ENCODE measurements around the gene GHRL. TPM values are rescaled to one million over a fixed set of nuclear protein-coding genes. Genes with fewer than 3 reads are reported as not detected.

The GHRL gene
- total and polyA plus RNA-seq, 12 donors, result 0.12 to 1.0 (median 0.81) TPM; not detected in 3

DNA sequence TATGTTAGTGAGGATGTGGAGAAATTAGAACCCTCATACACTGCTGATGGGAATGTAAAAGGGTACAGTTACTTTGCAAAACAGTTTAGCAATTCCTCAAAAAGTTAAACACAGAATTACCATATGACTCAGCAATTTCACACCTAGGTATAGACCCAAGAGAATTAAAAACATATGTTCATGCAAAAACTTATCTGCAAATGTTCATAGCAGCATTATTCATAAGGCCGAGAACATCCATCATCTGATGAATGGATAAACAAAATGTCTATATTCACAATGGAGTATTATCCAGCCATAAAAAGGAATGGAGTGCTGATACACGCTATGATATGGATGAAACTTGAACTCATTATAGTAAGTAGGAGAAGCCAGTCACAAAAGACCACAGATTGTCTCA is 17.8 kb upstream of the GHRL start:
- Histone ChIP-seq H3K27me3 (no peaks in the 10 kb centered on the region), H3K27ac (no peak overlapping the region), H3K9me3 (no peaks in the 10 kb centered on the region), H3K4me1 (peaks cover 0 to 27% (median 6%) of the 10 kb centered on the region in 9 donors), H3K36me3 (peaks cover 0 to 100% (median 40%) of the 10 kb centered on the region in 9 donors), H3K4me3 (no peak overlapping the region)
- DNase-seq, result no peak
- no peak for ATAC-seq
- WGBS, 2 donors, result 91 to 93% methylated on average over 2 of the region's 2 CpGs
- TF ChIP-seq, protein P1, sequence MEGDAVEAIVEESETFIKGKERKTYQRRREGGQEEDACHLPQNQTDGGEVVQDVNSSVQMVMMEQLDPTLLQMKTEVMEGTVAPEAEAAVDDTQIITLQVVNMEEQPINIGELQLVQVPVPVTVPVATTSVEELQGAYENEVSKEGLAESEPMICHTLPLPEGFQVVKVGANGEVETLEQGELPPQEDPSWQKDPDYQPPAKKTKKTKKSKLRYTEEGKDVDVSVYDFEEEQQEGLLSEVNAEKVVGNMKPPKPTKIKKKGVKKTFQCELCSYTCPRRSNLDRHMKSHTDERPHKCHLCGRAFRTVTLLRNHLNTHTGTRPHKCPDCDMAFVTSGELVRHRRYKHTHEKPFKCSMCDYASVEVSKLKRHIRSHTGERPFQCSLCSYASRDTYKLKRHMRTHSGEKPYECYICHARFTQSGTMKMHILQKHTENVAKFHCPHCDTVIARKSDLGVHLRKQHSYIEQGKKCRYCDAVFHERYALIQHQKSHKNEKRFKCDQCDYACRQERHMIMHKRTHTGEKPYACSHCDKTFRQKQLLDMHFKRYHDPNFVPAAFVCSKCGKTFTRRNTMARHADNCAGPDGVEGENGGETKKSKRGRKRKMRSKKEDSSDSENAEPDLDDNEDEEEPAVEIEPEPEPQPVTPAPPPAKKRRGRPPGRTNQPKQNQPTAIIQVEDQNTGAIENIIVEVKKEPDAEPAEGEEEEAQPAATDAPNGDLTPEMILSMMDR (IDR thresholded peaks at IDR 0.05), result no peak
- intact Hi-C loops (cut with DNase I), result no loop called here

DNA sequence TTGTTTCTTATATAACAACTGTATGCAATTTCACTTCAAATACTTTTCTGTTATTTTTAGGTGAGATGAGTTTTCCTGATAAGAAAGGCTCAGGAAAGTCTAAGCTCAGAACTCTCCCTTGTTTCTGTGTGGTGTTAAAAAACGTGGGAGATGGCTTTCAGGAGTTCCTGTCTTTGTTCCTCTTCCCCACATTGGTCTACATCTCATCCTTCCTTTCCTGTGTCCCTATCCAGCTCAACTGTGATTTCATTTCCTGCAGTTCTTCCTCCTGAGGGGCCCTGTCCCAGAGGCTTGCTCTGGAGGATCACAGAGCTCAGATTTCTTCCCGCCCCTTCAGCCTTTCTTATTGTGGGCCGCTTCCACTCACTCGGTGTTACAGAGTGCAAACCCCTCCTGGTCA is 17.0 kb upstream of the GHRL start:
- no peaks in the 10 kb centered on the region for H3K27me3 ChIP-seq
- WGBS, 2 donors, result 47 to 54% methylated on average over 4 of the region's 4 CpGs

DNA sequence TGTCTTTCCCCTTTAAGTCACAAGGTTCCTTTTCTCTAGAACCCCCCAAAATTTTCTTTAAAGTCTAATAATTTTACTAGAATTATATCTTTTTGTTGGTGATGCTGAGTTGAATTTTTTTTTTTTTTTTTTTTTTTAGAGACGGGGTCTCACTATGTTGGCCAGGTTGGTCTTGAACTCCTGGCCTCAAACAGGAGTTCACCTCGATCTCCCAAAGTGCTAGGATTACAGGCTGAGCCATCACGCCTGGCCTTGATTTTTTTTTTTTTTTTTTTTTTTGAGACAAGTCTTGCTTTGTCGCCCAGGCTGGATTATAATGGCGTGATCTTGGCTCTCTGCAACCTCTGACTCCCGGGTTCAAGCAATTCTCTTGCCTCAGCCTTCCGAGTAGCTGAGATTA is 15.9 kb upstream of the GHRL start:
- no peak for ATAC-seq
- 97 to 98% methylated on average over 7 of the region's 7 CpGs for WGBS, 2 donors
- peak overlapping the region in 1 of 10 donors; percentile 13 for H3K27ac ChIP-seq
- TF ChIP-seq, protein P1 (IDR thresholded peaks at IDR 0.05), result no peak
- peaks cover 0 to 100% (median 45%) of the 10 kb centered on the region in 9 donors for H3K36me3 ChIP-seq
- intact Hi-C loops (cut with DNase I), result no loop called here
- no peak overlapping the region for H3K4me3 ChIP-seq
- no peaks in the 10 kb centered on the region for H3K27me3 ChIP-seq
- DNase-seq, result no peak
- no peaks in the 10 kb centered on the region for H3K9me3 ChIP-seq
- H3K4me1 ChIP-seq, result peaks cover 0 to 27% (median 6%) of the 10 kb centered on the region in 9 donors

More for the DNA sequence above, 17.0 kb upstream of the GHRL start:
- ATAC-seq, result peak in 6 of 8 donors; percentile 32 to 80 (median 63)
- H3K9me3 ChIP-seq, result no peaks in the 10 kb centered on the region
- DNase-seq, result no peak
- intact Hi-C loops (cut with DNase I), result no loop called here
- peaks cover 0 to 100% (median 35%) of the 10 kb centered on the region in 9 donors for H3K36me3 ChIP-seq
- TF ChIP-seq, protein P1 (IDR thresholded peaks at IDR 0.05), result no peak
- peak overlapping the region in 2 of 10 donors; percentile 27 to 29 for H3K27ac ChIP-seq
- H3K4me1 ChIP-seq, result peaks cover 0 to 27% (median 6%) of the 10 kb centered on the region in 9 donors
- H3K4me3 ChIP-seq, result no peak overlapping the region

DNA sequence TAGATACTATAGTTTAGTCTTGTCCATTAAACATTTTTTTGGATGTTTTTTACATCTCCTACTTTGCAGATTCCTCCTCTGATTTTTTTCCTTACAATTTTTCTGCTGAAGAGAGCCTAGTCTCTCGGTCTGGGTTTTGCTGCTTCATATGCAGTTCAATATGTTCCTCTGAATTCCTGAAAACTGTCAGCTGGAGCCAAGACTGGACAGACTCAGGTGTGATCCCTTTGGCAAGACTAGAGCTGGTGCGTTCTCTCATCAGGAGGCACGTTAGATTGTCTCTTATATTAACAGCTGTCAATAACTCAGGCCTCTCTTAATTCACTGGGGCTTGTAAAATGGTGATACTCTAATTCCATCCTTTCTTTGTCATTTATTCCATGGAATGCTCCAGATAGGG is 13.4 kb upstream of the GHRL start:
- 91 to 94% methylated on average over 3 of the region's 3 CpGs for WGBS, 2 donors
- ATAC-seq, result no peak
- DNase-seq, result no peak
- Histone ChIP-seq H3K9me3 (no peaks in the 10 kb centered on the region), H3K4me1 (peaks cover 0 to 17% (median 6%) of the 10 kb centered on the region in 9 donors), H3K27ac (no peak overlapping the region), H3K27me3 (no peaks in the 10 kb centered on the region), H3K4me3 (no peak overlapping the region), H3K36me3 (peaks cover 0 to 100% (median 37%) of the 10 kb centered on the region in 9 donors)
- TF ChIP-seq, protein P1 (IDR thresholded peaks at IDR 0.05), result no peak
- intact Hi-C loops (cut with DNase I), result no loop called here

Data from heart right ventricle (tissue), 16 donors.